ENCODE measurements around the gene IL17REL. TPM values are rescaled to one million over a fixed set of nuclear protein-coding genes. Genes with fewer than 3 reads are reported as not detected.
"Not testable (repeated sequence)": the region's sequence is repeated elsewhere in the genome, so short reads cannot be mapped to it uniquely, and the experiment has no call there.

IL17REL gene
- total RNA-seq, 1 experiment from 2014 or later: not detected

- DNase-seq (ENCODE audit: low spot score): no peak
- in situ Hi-C loops (cut with HindIII; ENCODE audit: low sequenced_read_pairs): no loop called here
Observed at GRCh38 chr22:49953027-49953679, 59.4 kb downstream of the IL17REL start.

GRCh38 chr22:49951986-49952896 is 60.3 kb downstream of the IL17REL start:
- DNase-seq (ENCODE audit: low spot score): no peak

GRCh38 chr22:49951678-49951985 is 60.9 kb downstream of the IL17REL start:
- DNase-seq (ENCODE audit: low spot score): no peak
- in situ Hi-C loops (cut with HindIII; ENCODE audit: low sequenced_read_pairs): no loop called here

More at GRCh38 chr22:49951986-49952896, 60.3 kb downstream of the IL17REL start:
- in situ Hi-C loops (cut with HindIII; ENCODE audit: low sequenced_read_pairs): no loop called here

GRCh38 chr22:49951000-49951677 is 61.4 kb downstream of the IL17REL start:
- DNase-seq (ENCODE audit: low spot score): no peak
- in situ Hi-C loops (cut with HindIII; ENCODE audit: low sequenced_read_pairs): no loop called here

DNA sequence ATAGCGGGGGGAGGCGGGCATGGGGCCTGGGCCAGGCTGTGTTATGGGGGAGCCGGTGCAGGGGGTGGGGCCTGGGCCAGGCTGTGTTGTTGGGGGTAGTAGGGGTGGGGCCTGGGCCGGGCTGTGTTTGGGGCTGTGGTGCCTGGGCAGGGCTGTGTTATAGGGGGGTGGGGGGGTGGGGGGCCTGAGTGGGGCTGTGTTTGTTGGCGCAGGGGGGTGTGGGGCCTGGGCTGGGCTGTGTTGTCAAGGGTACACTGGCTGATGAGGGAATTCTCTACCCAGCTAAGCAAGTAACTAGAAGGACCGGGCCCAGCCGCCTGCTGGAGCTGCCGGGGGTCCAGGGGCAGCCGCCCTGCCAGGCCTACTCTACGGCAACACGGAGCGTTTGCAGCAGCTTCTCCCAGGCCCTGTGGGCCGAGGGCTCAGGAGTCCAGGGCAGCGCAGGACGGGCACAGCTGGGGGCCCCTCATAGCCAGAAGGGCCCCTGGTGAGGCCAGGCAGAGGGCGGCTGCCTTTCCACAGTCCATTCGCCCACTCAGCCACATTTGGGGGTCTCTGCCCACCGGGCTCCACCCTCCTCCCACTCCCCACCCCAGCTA is 62.1 kb downstream of the IL17REL start:
- no peak for DNase-seq (ENCODE audit: low spot score)
- in situ Hi-C loops (cut with HindIII; ENCODE audit: low sequenced_read_pairs): no loop called here

DNA sequence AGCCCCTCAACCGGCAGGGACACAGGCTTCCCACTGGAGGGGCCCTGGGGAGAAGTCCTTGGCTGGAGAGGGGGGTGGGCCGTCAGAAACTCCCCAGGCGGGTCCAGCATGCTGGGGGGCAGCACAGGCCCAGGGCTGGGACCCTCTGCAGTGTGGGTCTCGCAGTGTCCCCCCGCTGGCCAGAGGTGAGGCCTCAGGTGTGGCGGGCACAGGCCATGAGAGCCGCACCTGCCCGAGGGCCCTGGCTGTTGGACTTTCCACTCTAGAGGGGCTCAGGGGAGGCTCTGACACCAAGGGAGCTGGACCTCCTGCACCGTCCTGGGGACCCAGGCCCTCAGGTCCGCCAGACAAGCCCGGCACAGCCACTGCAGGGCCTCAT is 62.7 kb downstream of the IL17REL start:
- no peak for DNase-seq (ENCODE audit: low spot score)
- in situ Hi-C loops (cut with HindIII; ENCODE audit: low sequenced_read_pairs): no loop called here

GRCh38 chr22:49948958-49949913 is 63.3 kb downstream of the IL17REL start:
- DNase-seq (ENCODE audit: low spot score): no peak
- in situ Hi-C loops (cut with HindIII; ENCODE audit: low sequenced_read_pairs): no loop called here

DNA sequence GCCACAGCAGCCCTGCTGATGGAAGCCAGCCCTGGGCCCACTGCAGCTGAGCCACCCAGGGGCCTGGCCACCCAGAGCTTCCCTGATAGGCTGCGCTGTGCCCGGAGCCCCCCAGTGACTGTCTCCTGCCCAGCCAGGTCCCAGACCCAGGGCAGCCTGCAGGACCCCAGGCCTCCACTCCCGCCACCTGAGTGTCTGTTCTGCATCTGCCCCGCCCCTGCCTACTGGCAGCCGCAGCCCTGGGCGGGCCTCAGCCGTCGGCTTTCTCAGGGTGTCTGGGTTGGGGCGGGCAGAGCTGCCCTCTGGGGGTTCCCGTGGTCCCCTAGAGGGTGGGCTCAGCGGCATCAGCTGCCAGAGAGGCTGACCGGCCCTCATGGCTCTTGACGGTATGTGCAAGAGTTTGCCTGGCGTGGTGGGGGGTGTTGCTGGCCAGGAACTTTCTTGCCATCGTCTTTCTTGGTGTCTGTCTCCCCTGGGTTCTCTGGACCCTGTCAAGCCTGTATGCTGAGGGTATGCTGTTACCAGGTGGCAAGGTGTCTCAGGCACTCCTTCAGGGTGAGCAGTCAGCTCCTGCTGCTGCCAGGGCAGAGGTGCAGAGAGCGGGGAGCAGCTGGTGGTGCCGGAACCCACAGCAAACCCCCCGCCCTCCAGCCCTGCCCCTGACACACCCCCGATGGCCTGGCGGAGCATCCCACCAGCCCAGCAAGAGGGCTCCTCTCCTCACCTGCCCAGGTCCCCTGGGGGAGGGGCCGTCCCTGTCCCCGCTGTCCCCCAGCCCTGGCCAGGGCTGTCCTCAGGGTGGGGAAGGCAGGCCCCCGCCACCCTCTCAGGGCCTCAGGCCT is 64.2 kb downstream of the IL17REL start:
- DNase-seq (ENCODE audit: low spot score): no peak
- in situ Hi-C loops (cut with HindIII; ENCODE audit: low sequenced_read_pairs): no loop called here

DNA sequence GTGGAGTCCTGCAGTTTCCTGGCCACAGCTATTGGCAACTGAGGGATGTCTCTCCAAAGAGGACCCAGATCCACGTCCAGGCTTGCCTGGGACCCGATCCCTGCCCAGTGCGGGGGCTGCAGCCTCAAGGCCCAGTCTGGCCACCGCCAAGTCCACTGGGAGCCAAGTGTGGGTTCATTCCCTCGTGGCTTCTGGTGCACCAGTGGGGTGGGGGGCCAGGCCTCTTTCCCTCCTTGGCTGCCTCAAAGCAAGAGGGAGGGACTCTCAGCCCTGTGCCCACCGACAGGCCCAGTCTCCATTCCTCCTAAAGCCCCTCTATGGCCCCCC is 65.3 kb downstream of the IL17REL start:
- in situ Hi-C loops (cut with HindIII; ENCODE audit: low sequenced_read_pairs): no loop called here
- no peak for DNase-seq (ENCODE audit: low spot score)

GRCh38 chr22:49946612-49947295 is 65.8 kb downstream of the IL17REL start:
- in situ Hi-C loops (cut with HindIII; ENCODE audit: low sequenced_read_pairs): no loop called here
- DNase-seq (ENCODE audit: low spot score): no peak

DNA sequence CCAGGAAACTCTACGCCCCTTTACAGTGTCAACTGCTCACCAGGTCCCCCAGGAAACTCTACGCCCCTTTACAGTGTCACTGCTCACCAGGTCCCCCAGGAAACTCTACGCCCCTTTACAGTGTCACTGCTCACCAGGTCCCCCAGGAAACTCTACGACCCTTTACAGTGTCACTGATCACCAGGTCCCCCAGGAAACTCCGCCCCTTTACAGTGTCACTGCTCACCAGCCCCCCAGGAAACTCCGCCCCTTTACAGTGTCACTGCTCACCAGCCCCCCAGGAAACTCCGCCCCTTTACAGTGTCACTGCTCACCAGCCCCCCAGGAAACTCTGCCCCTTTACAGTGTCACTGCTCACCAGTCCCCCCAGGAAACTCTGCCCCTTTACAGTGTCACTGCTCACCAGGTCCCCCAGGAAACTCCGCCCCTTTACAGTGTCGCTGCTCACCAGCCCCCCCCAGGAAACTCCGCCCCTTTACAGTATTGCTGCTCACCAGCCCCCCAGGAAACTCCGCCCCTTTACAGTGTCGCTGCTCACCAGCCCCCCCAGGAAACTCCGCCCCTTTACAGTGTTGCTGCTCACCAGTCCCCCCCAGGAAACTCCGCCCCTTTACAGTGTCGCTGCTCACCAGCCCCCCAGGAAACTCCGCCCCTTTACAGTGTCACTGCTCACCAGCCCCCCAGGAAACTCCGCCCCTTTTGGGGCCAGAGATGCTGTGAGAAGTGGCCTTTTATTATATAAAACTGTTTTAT is 67.3 kb downstream of the IL17REL start:
- DNase-seq (ENCODE audit: low spot score); in situ Hi-C loops (cut with HindIII; ENCODE audit: low sequenced_read_pairs): not testable (repeated sequence)

Other genes with a start within 250 kb of the IL17REL start
- gene BRD1, start 184.9 kb downstream of the IL17REL start, total RNA-seq (2014; rRNA removed; shearing (Covaris generic)): 19.3 and 27.5 TPM in 2 replicates
- gene ZBED4, start 158.9 kb downstream of the IL17REL start, total RNA-seq (2014; rRNA removed; shearing (Covaris generic)): 10.0 and 12.8 TPM in 2 replicates
- 23.8 and 24.1 TPM in 2 replicates for gene ALG12, start 94.3 kb downstream of the IL17REL start, total RNA-seq (2014; rRNA removed; shearing (Covaris generic))
- gene CRELD2, start 94.1 kb downstream of the IL17REL start, total RNA-seq (2014; rRNA removed; shearing (Covaris generic)): 85.5 and 121 TPM in 2 replicates
- gene PIM3, start 52.0 kb downstream of the IL17REL start, total RNA-seq (2014; rRNA removed; shearing (Covaris generic)): 106 and 157 TPM in 2 replicates
- gene TTLL8, start 45.5 kb upstream of the IL17REL start, total RNA-seq (2014; rRNA removed; shearing (Covaris generic)): not detected in 2 replicates
- not detected in 2 replicates for gene MLC1, start 72.7 kb upstream of the IL17REL start, total RNA-seq (2014; rRNA removed; shearing (Covaris generic))
- not detected in 2 replicates for gene MOV10L1, start 77.2 kb upstream of the IL17REL start, total RNA-seq (2014; rRNA removed; shearing (Covaris generic))
- 0.62 and 1.4 TPM in 2 replicates for gene PANX2, start 158.0 kb upstream of the IL17REL start, total RNA-seq (2014; rRNA removed; shearing (Covaris generic))
- gene TRABD, start 173.1 kb upstream of the IL17REL start, total RNA-seq (2014; rRNA removed; shearing (Covaris generic)): 73.9 and 83.5 TPM in 2 replicates
- 25.5 and 40.7 TPM in 2 replicates for gene SELENOO, start 188.2 kb upstream of the IL17REL start, total RNA-seq (2014; rRNA removed; shearing (Covaris generic))
- gene TUBGCP6, start 232.3 kb upstream of the IL17REL start, total RNA-seq (2014; rRNA removed; shearing (Covaris generic)): 15.1 and 17.0 TPM in 2 replicates
- gene HDAC10, start 238.5 kb upstream of the IL17REL start, total RNA-seq (2014; rRNA removed; shearing (Covaris generic)): 6.1 and 28.5 TPM in 2 replicates
- 155 and 158 TPM in 2 replicates for gene MAPK12, start 248.9 kb upstream of the IL17REL start, total RNA-seq (2014; rRNA removed; shearing (Covaris generic))